ENCODE data around the gene PHF20.
"Not testable (repeated sequence)": the region's sequence is repeated elsewhere in the genome, so short reads cannot be mapped to it uniquely, and the experiment has no call there.

PHF20 gene

DNA sequence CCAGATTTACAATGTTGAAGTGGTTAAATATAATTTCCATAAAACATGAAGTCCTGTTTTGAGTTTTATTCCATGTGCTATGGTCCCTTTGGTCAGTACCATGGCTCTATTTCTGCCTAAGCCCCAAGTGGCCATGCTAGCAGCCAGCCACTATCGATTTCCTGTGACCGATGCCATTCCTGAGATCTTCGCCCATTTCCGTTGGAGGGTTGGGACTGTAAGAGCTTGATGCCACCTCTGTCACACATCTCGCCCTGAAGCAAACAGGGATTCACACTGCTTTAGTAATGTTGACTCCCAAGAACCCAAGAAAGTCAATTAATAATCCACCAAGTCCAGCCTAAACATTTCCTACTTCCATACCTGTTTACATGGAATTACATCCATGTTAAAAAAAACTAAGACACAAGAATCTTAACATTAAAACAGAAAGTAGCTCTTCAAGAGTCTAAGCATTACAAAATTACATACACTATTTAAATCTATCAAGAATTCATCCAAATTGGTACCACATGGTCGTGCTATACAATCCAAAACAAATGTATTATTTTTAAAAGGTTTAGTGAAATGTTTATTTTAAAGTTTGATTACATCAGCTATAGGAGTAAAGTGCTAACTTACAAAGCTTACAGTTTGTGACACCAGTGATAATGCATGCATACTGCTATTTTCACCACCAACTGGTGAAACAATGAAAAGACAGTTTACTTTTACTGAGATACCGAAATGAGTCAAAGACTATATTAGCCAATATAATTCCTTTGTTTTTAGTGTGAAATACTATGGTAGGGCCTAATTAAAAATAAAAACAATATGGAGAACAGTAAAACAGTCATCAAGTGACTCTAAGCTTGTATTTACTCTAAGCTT lies 32.3 kb upstream of the PHF20 start:
- DNase-seq = no peak

DNA sequence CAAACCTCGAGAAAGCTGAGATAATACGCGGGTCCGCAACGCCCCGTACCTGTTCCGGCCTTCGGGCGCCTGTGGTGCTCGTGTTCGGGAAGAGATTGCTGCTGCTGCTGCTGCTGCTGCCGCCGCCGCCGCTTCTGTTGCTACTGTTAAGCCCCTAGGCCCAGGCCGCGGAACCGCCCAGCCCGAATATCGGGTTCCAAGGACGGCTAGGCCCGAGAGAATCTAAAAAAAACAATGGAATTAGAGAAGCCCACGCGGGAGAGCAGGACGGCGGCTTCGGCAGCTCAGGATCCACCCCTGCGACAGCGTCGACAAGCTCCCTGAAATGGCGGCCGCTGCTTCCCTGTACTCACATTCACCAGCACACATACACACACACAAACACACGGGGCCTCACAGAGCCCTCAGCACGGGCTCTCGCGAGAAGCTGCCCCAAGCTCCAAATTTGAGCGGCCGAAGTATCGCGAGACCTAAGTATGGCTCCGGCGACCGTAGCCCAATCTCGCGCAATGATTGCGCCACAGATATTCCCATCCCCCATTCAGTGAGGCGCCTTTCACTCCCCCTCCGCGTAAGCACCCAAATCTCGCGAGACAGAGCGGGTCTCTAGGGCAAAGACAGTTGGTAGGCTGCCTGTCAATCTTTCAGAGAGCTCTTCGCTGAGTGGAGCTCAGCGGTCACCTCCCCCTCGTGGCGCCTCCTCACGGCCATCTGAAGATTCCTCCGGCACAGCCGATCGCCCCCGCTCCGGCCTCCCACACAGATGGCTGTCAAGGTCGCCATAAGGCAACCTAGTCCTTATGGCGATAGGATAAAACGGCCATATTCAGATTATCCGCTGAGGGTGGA lies 29.7 kb upstream of the PHF20 start, which contains the start of gene RBM39:
TSS of gene RBM39 (minus strand) at position 369 of the 849 bp plus-strand sequence. CDS start 1,386 bp downstream, outside the sequence.
- DNase-seq = peak; percentile 96

DNA sequence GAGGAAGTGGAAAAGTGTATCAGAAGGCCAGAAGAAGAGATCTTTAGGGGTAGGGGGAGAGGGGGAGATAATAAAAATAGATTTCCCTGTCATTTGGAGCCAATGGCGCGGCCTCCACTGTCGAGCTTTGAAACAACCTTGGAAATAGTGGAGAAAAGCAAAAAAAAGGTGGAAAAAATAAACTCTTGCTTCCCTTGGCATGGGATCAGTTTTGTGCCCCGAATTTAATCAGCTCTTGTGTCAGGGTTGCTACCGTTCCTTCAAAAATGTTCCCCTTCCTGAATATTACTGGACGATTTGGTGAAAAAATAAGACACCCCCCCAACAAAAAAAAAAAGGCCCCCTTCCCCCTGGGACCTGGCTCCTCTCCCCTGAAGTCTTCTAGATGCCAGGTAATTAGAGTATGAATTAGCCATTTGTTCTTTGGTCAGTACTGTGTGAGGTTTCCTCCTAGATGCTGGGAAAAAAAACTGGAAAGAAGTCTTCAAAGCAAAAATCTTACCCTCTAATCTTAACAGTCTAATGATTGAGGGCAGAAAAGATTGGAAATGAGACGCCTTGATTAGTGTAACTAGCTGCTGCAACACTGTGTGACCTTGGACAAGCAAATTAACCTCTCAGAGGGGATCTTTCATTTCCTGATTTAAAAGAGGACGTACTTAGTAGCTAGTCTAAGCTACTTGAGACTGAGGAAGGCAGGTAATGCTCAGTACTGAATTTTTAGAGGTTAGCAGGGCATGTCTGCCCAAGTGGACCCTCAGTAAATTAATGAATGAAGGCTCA lies 28.9 kb upstream of the PHF20 start:
- no peak for DNase-seq

DNA sequence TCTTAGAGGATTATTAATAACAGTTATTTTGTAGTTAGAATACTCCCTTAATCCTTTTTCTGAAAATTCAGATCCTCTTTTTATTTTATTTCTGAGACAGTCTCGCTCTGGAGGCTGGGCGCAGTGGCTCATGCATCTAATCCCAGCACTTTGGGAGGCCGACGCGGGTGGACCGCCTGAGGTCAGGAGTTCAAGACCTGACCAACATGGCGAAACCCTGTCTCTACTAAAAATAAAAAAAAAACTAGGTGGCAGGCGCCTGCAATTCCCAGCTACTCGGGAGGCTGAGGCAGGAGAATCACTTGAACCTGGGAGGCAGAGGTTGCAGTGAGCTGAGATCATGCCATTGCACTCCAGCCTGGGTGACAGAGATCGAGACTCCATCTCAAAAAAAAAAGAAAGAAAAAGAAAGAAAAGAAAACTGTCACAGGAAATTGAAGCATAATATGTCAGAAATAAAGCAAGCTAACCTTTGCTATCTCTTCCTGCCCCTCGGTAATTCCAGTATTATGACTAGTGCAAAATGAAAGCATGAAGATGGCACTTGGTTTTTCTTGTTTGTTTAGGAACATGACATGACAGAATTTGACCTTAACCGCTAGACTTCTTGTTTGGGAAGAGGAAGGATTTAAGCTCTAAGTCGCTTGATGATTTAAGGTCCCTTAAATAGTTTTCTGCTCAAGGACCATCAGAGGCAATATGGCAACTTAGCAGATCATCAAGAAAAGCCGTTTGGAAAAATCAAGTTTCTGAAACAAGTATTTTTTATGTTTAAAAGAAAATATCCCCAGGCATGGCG lies 27.9 kb upstream of the PHF20 start:
- DNase-seq = no peak

DNA sequence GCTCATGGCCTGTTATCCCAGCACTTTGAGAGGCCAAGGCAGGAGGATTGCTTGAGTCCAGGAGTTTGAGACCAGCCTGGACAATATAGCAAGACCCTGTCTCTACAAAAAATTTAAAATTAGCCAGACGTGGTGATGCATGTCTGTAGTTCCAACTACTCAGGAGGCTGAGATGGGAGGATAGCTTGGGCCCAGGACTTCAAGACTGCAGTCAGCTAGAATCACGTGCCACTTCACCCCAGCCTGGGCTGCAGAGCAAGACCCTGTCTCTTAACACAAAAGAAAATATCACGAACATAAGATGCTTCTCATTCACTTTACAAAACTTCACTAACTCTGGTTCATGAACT lies 27.3 kb upstream of the PHF20 start:
- not testable (repeated sequence) for DNase-seq

DNA sequence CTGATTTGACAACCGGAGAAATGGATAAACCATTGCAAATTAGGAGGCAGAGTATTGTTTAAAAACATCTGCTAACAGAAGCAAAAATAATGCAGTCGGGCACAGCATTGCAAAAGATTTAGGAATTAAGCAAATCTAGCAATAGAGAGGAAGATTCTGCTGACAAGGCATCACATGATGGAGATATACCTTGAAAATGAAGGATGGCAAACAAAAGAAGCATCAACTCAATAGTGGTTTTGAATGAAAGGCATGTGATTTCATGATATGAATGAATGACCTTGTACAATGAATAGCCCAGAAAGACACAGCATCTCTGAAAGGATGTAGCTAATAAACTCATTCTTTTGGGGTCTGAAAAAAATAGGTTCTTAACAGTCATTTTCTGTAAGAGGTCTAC lies 21.2 kb upstream of the PHF20 start:
- DNase-seq = no peak

DNA sequence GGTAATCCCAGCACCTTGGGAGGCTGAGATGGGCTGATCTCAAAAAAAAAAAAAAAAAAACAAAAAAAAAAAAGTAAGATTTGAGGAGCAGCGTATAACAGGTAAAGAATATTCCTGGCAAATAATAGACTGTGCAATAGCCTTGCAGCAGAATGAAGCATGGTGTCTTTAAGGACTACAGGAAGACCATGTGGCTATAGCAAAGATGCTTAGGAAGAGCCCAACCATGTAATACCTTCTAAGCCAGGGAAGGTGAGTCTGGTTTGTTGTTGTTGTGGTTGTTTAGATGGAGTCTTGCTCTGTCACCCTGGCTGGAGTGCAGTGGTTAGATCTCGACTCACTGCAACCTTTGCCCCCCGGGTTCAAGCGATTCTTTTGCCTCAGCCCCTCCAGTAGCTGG lies 15.4 kb upstream of the PHF20 start:
- DNase-seq = no peak

DNA sequence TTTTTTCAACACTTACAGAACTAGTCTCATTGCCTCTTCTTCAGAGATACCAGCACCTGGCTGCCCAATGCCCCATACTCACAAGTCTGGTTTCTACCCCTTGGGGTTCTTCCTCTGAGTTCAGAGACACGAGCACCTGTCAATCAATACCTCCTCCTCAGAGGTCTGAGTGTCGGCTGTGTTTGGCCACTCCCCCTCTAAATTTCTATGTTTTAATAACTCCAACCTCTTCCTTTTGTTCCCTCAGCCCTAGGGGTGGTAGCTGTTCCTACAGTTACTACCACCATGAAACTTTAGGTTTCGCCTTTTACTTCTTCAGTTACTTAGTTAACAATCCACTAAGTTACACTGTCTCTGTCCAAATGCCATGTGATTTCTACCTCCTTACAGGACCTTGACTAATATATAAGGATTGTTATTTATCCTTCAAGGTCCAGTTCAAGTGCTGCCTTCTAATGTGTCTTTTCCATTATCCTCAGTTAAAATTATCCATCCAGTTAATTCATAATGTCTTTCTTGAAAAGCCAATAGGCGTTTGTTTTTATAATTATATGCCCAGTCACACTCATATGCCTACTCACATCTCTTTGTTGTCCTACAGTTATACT lies 14.6 kb upstream of the PHF20 start:
- DNase-seq = no peak

DNA sequence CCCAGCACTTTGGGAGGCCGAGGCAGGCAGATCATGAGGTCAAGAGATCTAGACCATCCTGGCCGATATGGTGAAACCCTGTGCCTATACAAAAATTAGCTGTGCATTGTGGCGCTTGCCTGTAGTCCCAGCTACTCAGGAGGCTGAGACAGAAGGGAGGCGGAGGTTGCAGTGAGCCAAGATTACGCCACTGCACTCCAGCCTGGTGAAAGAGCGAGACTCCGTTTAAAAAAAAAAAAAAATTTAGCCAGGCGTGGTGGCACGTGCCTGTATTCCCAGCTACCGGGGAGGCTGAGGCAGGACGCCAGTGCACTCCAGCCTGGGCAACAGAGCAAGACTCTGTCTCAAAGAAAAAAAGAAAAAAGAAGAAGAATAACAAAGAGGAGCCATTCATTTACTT lies 10.3 kb upstream of the PHF20 start:
- DNase-seq = not testable (repeated sequence)

DNA sequence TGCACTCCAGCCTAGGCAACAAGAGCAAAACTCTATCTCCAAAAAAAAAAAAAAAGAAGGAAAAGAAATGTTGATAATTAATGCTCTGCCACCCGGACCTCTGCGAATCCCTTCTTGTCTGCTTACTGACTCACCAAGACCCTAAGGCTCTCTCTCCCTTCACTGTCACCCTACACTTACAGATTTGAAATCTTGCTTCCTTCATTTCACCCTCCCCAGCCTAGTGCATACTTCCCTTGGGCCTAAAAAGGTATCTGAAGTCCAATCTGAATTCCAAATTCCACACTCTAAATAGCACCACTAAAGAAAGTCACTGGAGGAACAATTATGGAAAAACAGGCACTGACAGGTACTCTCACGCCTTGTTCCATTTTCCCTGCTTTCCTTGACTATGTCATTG lies 9.4 kb upstream of the PHF20 start:
- no peak for DNase-seq

DNA sequence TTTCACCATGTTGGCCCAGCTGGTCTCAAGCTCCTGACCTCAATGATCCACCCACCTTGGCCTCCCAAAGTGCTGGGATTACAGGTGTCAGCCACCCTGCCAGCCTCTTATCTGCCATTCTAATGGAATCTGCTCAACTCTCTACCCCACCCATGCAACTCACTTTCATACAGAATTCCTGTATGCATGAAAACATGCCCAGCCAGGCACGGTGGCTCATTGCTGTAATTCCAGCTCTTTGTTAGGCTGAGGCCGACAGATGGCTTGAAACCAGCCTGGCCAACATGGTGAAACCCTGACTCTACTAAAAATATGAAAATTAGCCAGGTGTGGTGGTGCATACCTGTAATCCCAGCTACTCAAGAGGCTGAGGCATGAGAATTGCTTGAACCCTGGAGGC lies 6.9 kb upstream of the PHF20 start:
- DNase-seq = not testable (repeated sequence)

DNA sequence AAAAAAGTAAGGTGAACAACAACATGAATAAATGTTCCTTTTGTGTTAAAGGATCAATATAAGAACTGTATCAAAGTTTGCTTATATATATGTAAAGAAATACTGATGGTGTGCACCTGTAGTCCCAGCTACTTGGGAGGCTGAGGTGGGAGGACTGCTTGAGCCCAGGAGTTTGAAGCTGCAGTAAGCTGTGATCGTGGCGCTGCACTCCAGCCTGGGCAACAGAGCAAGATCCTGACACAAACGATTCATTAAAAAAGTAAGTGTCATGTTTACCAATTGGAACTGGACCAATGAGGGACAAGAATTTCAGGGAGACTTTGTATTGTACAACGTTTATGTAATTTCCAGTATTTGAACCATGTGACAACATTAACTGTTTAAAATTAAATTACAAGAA lies 5.0 kb upstream of the PHF20 start:
- no peak for DNase-seq

DNA sequence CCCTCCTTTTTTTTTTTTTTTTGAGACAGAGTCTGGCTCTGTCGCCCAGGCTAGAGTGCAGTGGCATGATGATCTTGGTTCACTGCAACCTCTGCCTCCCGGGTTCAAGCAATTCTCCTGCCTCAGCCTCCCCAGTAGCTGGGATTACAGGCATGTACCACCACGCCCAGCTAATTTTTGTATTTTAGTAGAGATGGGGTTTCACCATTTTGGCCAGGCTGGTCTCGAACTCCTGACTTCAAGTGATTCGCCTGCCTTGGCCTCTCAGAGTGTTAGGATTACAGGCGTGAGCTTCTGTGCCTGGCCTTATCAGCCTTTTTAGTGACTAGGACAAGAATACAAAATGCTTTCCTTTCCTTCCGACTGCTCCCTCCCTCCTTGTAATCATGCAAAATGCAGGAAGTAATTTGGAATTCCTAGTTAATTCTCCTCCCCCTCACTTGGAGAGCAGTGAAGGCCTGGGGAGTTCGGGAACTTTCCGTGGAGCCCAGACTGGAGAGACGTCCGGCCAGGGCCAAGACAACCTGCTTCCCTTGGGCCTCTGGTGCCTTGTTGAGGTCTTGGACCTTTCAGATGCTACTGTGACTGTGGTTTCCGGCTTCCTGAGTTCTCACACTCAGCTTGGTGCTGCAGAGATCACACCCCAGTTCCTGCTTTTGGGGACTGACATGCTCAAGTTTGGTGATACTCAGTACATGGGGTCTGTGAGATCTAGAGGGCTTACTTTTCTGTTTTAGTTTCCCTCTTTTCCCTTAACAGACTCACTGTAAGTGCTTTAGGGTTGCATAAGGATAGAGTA lies 3.9 kb upstream of the PHF20 start:
- peak; percentile 56 for DNase-seq

DNA sequence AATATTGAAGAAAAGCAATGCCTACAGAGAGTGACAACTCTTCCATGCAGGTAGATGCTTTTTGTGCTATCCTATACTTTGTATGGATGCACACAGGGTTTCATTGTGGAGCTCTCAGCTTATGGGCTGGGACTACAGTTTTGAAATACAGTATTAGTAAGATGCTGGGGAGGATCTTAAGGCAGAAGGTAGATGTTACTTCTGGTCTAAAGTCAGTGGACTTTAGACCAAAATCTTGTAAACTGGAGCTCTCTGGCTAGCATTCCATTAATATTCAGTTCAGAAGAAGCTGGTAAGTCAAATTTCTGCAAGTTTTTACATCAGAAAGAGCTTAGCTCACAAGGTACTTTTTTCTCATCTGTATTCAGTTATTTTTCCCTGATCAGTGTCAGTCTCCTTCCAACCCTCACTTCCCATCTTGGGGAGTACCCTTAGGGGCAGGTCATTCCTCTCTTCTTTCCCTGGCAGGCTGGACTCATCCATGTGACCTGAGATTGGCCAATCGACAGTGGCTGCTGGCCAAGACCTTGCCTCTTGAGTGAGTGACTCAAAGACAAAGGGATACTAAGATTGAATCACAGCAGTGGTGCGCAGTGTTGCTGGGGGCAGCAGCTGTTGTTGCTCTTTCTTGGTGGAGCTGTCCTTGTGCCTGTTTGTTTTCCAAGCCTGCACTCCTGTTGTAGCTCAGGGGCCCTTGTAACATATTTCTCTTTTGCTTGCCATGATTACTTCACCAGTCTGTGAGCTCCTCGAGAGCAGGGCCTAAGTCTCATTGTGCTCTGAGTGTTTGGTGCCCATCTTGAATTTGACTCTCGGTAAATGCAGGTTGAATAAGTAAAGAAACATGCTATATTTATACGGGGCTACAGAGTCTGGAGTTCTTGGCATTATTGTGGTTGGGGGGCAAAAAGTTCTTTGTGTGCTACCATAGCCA lies 2.8 kb upstream of the PHF20 start:
- peak; percentile 44 for DNase-seq

DNA sequence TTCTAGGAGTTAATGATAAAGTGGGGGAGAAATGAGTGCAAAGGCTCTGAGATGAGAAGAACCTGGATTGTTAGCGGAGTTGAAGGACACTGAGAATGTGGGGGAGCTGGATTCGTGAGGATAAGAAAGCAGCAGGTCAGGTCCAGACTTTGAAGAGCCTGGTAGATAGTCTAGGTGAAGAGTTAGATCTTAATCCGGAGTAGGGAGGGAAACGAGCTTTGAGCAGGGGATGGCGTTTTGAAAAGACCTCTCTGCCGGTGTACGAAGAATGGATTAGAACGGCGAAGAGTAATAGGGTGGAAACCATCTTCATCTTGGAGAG lies 487 bp upstream of the PHF20 start:
- no peak for DNase-seq

DNA sequence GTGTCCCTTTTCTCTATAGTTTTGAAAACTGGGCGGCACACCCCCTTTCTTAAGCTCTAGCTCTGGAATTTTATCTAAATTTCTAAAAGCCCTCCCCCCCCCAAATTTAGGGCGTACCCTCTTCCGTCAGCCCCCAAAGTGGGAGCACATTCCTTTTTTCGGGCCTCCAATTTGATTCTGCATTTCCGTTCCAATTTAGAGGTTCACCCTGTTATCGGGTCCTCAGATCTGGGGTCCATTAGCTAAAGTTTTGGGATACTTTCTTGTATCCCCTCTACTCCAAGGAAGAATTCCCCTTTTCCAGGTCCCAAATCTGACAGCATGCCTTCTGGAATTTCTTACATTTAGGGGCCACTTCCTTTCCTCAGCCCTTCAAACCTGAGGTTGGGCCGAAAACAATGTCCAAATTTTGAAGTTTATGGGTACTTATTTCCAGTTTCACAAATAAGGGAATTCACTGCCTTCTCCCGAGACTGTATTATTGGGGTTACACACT lies 796 bp downstream of the PHF20 start:
- no peak for DNase-seq

DNA sequence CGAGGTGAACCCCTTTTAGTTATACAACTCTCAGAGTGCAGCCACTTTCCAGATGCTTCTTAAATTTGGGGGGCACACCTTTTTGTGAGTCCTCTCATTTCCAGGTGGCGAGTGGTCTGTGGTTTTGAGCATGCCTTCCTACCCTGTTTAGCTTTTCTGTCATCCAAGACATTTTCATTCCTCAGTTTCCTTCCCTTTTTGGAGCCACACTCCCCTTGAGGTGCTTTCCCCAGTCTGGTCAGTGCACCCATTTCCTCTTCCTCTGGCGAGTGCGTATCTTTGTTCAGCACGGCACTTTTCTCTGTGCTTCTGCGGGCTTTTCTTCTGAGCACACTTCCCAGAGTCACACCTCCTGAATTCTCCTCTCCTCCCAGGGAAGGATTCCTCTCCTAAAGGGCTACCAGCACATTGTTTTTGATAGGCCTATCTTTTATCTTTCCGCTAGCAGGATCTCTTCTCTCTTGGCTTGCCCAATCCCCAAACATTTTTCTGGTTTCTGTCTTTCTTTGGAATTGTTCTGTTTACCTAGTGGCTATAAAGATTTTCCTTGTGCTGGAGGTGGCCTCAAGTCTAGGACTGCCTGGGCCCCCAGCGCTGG lies 1.4 kb downstream of the PHF20 start:
- peak; percentile 31 for DNase-seq

DNA sequence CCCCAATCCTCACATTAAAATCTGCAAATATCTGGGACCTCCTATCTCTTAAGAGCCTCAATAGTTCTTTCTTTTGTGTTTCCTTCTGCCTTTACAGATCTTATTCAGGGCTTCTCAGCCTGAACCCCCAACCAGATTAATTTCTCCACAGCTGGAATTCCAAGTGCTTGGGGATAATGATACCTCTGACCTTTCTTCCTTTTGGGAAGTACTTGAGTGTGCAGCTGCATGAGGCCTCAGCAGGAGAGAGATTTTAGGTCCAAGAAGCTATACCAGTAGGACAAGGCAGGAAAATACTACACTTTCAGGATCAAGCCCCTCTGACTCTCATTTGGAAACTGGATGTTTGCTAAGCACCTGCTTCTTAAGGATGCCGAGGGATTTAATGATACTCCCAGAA lies 2.6 kb downstream of the PHF20 start:
- no peak for DNase-seq

DNA sequence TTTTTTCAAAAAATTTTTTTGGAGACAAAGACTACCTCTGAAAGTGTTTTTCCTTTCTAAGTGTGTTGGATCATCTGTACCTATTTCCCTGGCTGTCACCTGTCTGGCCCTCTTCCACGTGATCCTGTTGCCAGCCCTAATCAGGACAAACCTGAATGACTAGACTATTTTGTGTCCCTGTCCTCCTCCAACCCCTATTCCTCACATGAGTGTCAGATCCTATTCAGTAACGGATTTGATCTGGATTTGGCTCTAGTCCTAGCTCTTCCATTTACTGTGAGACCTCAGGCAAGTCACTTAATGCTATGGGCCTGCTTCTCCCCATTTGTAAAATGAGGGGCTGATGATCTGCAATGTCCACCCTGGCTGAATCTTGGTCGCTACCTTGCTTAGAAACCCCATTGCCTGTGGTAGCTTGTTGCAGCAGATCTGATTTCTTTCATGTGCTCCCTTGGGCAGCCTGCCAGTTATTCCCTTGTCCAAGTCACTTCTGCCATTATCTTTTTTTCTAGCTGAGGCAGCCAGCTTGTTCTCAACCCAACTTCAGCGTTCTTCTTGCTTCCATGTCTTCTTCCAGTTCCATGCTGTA lies 4.8 kb downstream of the PHF20 start:
- no peak for DNase-seq
